Measurements from ENCODE around the gene ZNF488. TPM values are rescaled to one million over a fixed set of nuclear protein-coding genes. Genes with fewer than 3 reads are reported as not detected.

ZNF488 gene
- total RNA-seq, 2 donors from 2014 or later = 0.23 to 0.55 TPM

GRCh38 chr10:47322300-47323061, 61.6 kb downstream of the ZNF488 start, which contains the start of gene GDF2:
Gene GDF2, plus strand, starts transcription at chr10:47322454. Its CDS starts 215 bp downstream, at chr10:47322669.
- ATAC-seq (no peak), DNase-seq (ENCODE audit: low spot score in 2 of 2) (no peak)
- Mint-ChIP-seq H3K27ac (peak within 1 kb of the TSS in 1 of 2 donors; percentile 47), H3K36me3 (no peaks in the 10 kb centered on the region), H3K9me3 (peaks cover 0 to under 1% of the 10 kb centered on the region in 2 donors)

DNA sequence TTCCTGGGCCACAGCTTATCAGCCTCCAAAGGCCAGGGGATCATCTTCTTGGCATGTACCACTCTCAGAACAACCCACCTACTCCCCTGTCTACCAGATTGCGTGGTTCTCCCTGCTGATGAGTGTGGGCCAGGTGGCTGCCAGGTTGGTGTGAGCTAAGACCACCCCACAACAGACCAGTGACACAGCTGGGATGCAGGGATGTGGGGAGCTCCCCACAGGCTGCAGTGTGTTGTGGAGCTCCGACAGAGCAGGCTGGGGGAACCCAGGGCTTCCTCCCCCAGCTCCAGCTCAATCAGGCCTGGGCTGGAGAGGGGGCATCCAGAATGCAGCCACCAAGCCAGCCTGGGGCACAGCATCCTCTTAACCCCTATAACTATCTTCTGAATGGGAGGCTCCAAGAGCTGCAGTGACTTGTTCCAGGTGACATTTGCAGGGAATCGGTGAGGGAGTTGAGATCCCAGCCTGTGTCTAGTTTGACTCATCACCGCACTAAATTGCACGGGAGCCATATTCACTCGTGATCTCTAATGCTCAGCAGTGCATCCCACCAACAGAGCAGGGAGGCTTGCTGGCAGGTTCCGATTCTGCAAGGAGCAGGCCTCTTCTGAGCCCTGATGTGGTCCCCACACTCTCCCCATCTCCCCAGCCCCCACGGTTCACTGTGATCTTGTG, 62.4 kb downstream of the ZNF488 start:
- DNase-seq (ENCODE audit: low spot score in 2 of 2) (no peak), ATAC-seq (no peak)
- no peaks in the 10 kb centered on the region for H3K36me3 Mint-ChIP-seq
- H3K27ac Mint-ChIP-seq = no peak overlapping the region
- no peaks in the 10 kb centered on the region for H3K9me3 Mint-ChIP-seq

- no peak for ATAC-seq
- no peak overlapping the region for H3K27ac Mint-ChIP-seq
- H3K9me3 Mint-ChIP-seq = no peaks in the 10 kb centered on the region
- no peaks in the 10 kb centered on the region for H3K36me3 Mint-ChIP-seq
- no peak for DNase-seq (ENCODE audit: low spot score in 2 of 2)
Observed at GRCh38 chr10:47320812-47321211, 63.3 kb downstream of the ZNF488 start.

DNA sequence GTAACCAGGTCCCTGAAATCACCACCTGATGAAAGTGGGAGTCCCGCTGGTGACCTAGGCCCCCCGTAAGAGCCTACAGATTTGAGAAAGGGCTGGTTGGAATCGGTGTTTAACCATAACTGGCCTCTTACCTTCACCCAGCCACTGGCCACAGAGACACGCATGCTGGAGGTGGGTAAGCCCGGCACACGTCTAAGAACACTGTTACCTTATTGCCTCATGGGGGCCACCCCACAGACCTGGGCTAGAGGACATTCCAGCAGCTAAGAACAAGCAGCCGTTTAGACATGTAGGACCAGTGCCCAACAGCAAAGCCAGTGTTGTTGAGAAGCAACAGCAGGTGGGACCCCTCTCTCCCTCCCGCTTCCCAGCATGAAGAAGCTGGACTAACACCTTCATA, 64.3 kb downstream of the ZNF488 start:
- no peak overlapping the region for H3K27ac Mint-ChIP-seq
- DNase-seq (ENCODE audit: low spot score in 2 of 2) (no peak), ATAC-seq (no peak)
- H3K36me3 Mint-ChIP-seq = no peaks in the 10 kb centered on the region
- no peaks in the 10 kb centered on the region for H3K9me3 Mint-ChIP-seq

DNA sequence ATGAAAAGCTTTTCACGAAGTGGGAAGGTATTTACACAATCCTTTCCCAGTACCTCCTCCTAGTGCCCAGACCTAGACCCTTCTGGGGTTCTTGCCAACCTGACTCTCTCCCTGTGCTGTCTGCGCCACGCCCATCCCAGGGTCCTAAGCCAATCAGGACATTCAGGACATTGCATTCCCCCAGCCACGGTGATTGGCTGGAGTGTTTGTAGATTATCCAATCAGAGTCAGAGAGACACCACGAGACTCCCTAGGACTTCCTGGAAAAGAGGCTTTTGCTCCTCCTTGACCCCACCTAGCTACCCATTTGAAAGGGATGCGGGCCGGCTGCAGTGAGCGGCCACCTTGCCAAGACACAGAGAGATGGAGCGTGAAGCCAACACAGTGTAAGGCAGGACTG, 65.4 kb downstream of the ZNF488 start:
- Mint-ChIP-seq H3K27ac (no peak overlapping the region), H3K36me3 (no peaks in the 10 kb centered on the region), H3K9me3 (no peaks in the 10 kb centered on the region)
- DNase-seq (ENCODE audit: low spot score in 2 of 2) (no peak), ATAC-seq (no peak)

GRCh38 chr10:47317251-47317650, 66.8 kb downstream of the ZNF488 start:
- H3K36me3 Mint-ChIP-seq = no peaks in the 10 kb centered on the region

DNA sequence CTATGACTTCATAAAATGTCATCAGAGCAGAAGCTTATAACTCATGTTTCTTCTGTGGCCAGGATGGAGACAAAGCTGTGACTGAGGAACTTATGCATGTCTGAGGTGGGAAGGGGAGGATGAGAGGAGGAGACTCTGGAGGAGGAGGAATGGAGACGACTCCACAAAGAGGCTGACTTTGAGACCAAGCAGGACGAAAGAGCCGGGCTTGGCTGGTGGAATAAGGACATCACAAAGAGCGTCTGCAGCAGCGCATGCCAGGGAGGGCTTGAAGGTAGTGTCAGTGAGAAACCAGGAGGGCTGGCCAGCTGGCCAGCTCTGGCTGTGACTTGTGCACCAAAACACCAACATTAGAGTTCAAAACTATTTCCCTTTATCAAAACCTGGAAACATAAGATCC, 68.0 kb downstream of the ZNF488 start:
- no peaks in the 10 kb centered on the region for H3K9me3 Mint-ChIP-seq

More at GRCh38 chr10:47317251-47317650, 66.8 kb downstream of the ZNF488 start:
- Mint-ChIP-seq H3K9me3 (no peaks in the 10 kb centered on the region), H3K27ac (peak overlapping the region in 1 of 2 donors; percentile 44)
- DNase-seq (ENCODE audit: low spot score in 2 of 2) (no peak), ATAC-seq (no peak)

More for the DNA sequence above, 68.0 kb downstream of the ZNF488 start:
- Mint-ChIP-seq H3K36me3 (no peaks in the 10 kb centered on the region), H3K27ac (no peak overlapping the region)
- DNase-seq (ENCODE audit: low spot score in 2 of 2) (no peak), ATAC-seq (no peak)

Other genes with a start within 250 kb of the ZNF488 start
- gene GDF10, start 84.1 kb downstream of the ZNF488 start, total RNA-seq = under 1 TPM; 0.14 to 0.23 TPM
- not detected for gene GDF2, start 61.8 kb downstream of the ZNF488 start, total RNA-seq
- gene RBP3, start 35.9 kb downstream of the ZNF488 start, total RNA-seq = not detected
- gene ANXA8, start 99.8 kb upstream of the ZNF488 start, total RNA-seq = not detected
- not detected for gene FAM25G, start 107.4 kb upstream of the ZNF488 start, total RNA-seq
- 1 to 10 TPM; 4.4 to 6.1 TPM for gene AGAP9, start 139.3 kb upstream of the ZNF488 start, total RNA-seq

Measured in activated naive CD4-positive, alpha-beta T cell treated with anti-CD3 and anti-CD28 coated beads, Interleukin-2, amount 50 U/mL, for 72 hours (primary cell).